NB4 (cell line): ENCODE data around the gene IFRD1.

Experiments used
- DNase-seq: peaks from one replicate; pipeline ENCODE4 v3.0.0; 2010; ENCODE audit warnings: low read depth
- H3K4me3 ChIP-seq: one replicate; pipeline ENCODE4 v1.5.1; 2011; ENCODE audit warnings: mild to moderate bottlenecking, low read depth, low read length, moderate library complexity
- CTCF ChIP-seq: IDR thresholded peaks from one replicate; pipeline ENCODE4 v1.5.1; 2012; ENCODE audit warnings: low read depth, low read length
- MAX ChIP-seq: IDR thresholded peaks from 2 replicates; pipeline ENCODE4 v1.6.1; 2011; ENCODE audit warnings: low read depth, low read length
- MYC ChIP-seq: IDR thresholded peaks from 2 replicates; pipeline ENCODE4 v1.6.1; 2011; ENCODE audit warnings: low read depth, low read length
- POLR2A ChIP-seq: IDR thresholded peaks from 2 replicates; pipeline ENCODE4 v1.6.1; 2011; ENCODE audit warnings: mild to moderate bottlenecking; ENCODE audit not compliant: insufficient read length; ENCODE audit errors: extremely low read depth

Gene IFRD1

GRCh38 chr7:112414855-112415490 lies 35.3 kb upstream of the IFRD1 start:
- H3K4me3 ChIP-seq = no peak overlapping the region
- TF ChIP-seq POLR2A (no peak), CTCF (peak; percentile 68)
- peak; percentile 63 for DNase-seq

- H3K4me3 ChIP-seq = no peak overlapping the region
- peak; percentile 41 for DNase-seq
- no peak for TF ChIP-seq MAX
- no peak for TF ChIP-seq MYC
- no peak for TF ChIP-seq POLR2A
- TF ChIP-seq CTCF = no peak
These were observed 34.1 kb upstream of the IFRD1 start for GRCh38 chr7:112416127-112416526.

GRCh38 chr7:112419543-112420130 lies 30.6 kb upstream of the IFRD1 start:
- peak; percentile 33 for DNase-seq
- TF ChIP-seq CTCF (no peak), MYC (no peak), MAX (no peak), POLR2A (no peak)
- no peak overlapping the region for H3K4me3 ChIP-seq

- H3K4me3 ChIP-seq = no peak overlapping the region
- DNase-seq = no peak
- TF ChIP-seq POLR2A = no peak
These were observed 29.9 kb upstream of the IFRD1 start for GRCh38 chr7:112420236-112420861.

- TF ChIP-seq MAX (no peak), CTCF (peak; percentile 43), MYC (no peak)
- peak overlapping the region; percentile 35 for H3K4me3 ChIP-seq
- peak; percentile 98 for DNase-seq
These were observed 28.4 kb upstream of the IFRD1 start for GRCh38 chr7:112421666-112422486.

- peak overlapping the region; percentile 57 for H3K4me3 ChIP-seq
- TF ChIP-seq POLR2A = peak; percentile 24
- peak; percentile 40; the same call in 1 of the 2 replicates for TF ChIP-seq MYC
- no peak for TF ChIP-seq CTCF
- peak; percentile 35; the same call in 1 of the 2 replicates for TF ChIP-seq MAX
- DNase-seq = peak; percentile 97
These were observed 27.3 kb upstream of the IFRD1 start for GRCh38 chr7:112422842-112423496.
